GM13977 (cell line): ENCODE data around the gene LRRC4C.

Experiments used
- DNase-seq: peaks from one replicate; pipeline ENCODE4 v3.0.0; 2012; ENCODE audit warnings: low spot score
- in situ Hi-C: fragments of 300-500 bp; cut with MboI; formaldehyde crosslinking; loops from one replicate; pipeline ENCODE4 v1.12.0; 2022; ENCODE audit warnings: low sequenced_read_pairs, low pct_unique_long_range_greater_than_20kb, mixed read lengths, inconsistent platforms; ENCODE audit not compliant: unreplicated experiment
- TF ChIP-seq, protein P1 (sequence below): IDR thresholded peaks from 2 replicates; pipeline ENCODE4 v1.5.1; 2012; ENCODE audit warnings: mild to moderate bottlenecking, control low read depth; ENCODE audit not compliant: insufficient read depth; ENCODE audit errors: extremely low read depth, missing control alignments

Gene LRRC4C

GRCh38 chr11:41457216-41458014, 2.0 kb downstream of the LRRC4C start:
- TF ChIP-seq, protein P1, sequence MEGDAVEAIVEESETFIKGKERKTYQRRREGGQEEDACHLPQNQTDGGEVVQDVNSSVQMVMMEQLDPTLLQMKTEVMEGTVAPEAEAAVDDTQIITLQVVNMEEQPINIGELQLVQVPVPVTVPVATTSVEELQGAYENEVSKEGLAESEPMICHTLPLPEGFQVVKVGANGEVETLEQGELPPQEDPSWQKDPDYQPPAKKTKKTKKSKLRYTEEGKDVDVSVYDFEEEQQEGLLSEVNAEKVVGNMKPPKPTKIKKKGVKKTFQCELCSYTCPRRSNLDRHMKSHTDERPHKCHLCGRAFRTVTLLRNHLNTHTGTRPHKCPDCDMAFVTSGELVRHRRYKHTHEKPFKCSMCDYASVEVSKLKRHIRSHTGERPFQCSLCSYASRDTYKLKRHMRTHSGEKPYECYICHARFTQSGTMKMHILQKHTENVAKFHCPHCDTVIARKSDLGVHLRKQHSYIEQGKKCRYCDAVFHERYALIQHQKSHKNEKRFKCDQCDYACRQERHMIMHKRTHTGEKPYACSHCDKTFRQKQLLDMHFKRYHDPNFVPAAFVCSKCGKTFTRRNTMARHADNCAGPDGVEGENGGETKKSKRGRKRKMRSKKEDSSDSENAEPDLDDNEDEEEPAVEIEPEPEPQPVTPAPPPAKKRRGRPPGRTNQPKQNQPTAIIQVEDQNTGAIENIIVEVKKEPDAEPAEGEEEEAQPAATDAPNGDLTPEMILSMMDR: no peak
- in situ Hi-C loops: loop anchor here (25.0 kb wide), 1 partner anchor 1080 kb away; no protein-coding TSS in a partner anchor
- no peak for DNase-seq

DNA sequence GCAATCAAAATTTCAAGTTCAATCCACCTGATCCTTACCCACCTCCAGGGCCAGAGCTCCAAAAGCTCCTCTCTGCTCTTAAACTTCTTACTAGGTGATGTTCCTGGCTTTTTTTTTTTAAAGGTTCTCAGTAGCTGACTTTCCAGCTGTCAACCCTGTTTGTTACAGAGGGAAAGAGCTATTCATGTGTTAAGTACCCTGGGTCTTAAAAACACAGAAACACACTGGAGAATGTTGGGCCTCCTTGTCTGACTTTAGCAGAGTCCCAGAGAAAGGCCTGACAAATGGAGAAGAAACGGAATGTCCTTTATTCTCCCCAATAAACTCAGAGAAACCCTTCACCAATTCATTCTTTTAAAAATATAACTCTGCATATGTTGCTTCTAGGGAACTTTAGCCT, 3.2 kb downstream of the LRRC4C start:
- TF ChIP-seq, protein P1: no peak
- in situ Hi-C loops: loop anchor here (25.0 kb wide), 1 partner anchor 1081 kb away; no protein-coding TSS in a partner anchor
- DNase-seq: no peak

- DNase-seq: no peak
- in situ Hi-C loops: loop anchor here (25.0 kb wide), 1 partner anchor 1086 kb away; no protein-coding TSS in a partner anchor
- TF ChIP-seq, protein P1: no peak
These were observed 8.4 kb downstream of the LRRC4C start for GRCh38 chr11:41451011-41451410.

DNA sequence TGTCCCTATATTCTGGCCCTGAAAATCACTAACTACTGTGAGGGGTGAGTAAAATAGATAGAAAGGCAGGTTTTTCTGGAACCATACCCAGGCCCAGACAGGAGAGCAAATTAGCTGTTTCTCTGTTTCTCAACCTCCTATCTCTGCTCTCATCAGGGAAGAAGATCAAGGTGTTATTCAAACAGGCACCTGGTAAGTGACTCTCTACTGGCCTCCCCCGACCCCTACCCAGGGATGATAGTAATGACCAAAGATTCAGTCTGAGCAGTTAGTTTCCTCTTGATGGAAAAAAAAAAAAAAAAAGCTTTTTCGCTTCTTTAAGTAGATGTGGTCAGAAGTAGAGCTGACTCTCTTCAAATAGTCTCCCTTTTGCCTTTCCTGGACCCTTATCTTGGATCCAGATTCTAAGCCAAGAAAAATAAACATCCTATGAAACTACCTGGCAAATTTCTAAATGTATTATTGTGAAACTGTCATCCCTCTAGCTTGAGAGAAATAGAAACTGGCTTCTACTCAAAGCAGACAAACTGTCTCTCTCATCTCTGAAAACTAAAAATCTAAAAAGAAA, 9.9 kb downstream of the LRRC4C start:
- in situ Hi-C loops: loop anchor here (25.0 kb wide), 1 partner anchor 1088 kb away; no protein-coding TSS in a partner anchor
- no peak for DNase-seq

DNA sequence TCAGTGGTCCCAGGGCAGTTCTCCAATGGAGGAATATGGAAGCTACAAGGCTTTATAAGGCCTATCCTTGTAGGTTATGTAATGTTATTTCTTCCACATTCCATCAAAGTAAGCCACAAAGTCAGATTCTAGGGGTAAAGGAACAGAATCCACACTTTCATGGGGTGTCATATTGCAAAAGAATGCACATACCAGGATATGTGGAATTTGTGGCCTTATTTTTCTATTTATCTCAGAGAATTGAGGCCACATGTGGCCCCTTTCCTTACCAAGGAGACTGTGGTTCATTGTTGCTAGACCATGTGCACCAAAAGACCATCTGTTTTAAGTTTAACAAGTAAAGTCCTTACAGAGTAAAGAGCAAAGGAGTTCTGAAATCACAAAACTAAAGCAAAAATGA, 12.9 kb downstream of the LRRC4C start:
- TF ChIP-seq, protein P1: no peak
- DNase-seq: no peak
- in situ Hi-C loops: no loop called here

More for the DNA sequence above, 9.9 kb downstream of the LRRC4C start:
- TF ChIP-seq, protein P1: no peak

GRCh38 chr11:41446107-41446506, 13.3 kb downstream of the LRRC4C start:
- no peak for DNase-seq
- TF ChIP-seq, protein P1: no peak
- in situ Hi-C loops: no loop called here
